Uterus (tissue), 4 donors: ENCODE measurements around the gene ADAMTSL4. TPM values are rescaled to one million over a fixed set of nuclear protein-coding genes. Genes with fewer than 3 reads are reported as not detected.

Source experiments
- DNase-seq, 2 donors: peaks; one replicate each; pipeline ENCODE4 v3.0.0-alpha.2; 2019 to 2020
- H3K27ac ChIP-seq, 2 donors: fragments of 200-600 bp; sonication (generic); 1 replicate in 1 of 2; 2 replicates in 1 of 2; pipeline ENCODE4 v1.5.1; 2016 to 2018
- H3K27me3 ChIP-seq, 2 donors: fragments of 200-600 bp; sonication (generic); one replicate each; pipeline ENCODE4 v1.5.1; 2018 to 2019; ENCODE audit warnings: control low read depth in 1 of 2
- H3K36me3 ChIP-seq, 2 donors: fragments of 200-600 bp; sonication (generic); one replicate each; pipeline ENCODE4 v1.5.1; 2019; ENCODE audit warnings: control low read depth in 1 of 2
- H3K4me1 ChIP-seq, 2 donors: fragments of 200-600 bp; sonication (generic); one replicate each; pipeline ENCODE4 v1.5.1; 2018 to 2019; ENCODE audit warnings: control low read depth in 1 of 2
- H3K4me3 ChIP-seq, 2 donors: fragments of 200-600 bp; sonication (generic); 1 replicate in 1 of 2; 2 replicates in 1 of 2; pipeline ENCODE4 v1.5.1; 2018 to 2019; ENCODE audit warnings: mild to moderate bottlenecking in 1 of 2
- H3K9me3 ChIP-seq, 2 donors: fragments of 200-600 bp; sonication (generic); one replicate each; pipeline ENCODE4 v1.5.1; 2019; ENCODE audit warnings: control low read depth in 1 of 2
- CTCF ChIP-seq, 4 experiments: fragments of 200-600 bp in 2 of 4; fragments of 450-650 bp in 2 of 4; sonication (generic) in 2 of 4; IDR thresholded peaks; one replicate each; pipeline ENCODE4 v1.5.1; 2016 to 2019; ENCODE audit warnings: antibody characterized with exemption in 4 of 4, mild to moderate bottlenecking in 2 of 4, moderate library complexity in 1 of 4
- POLR2A ChIP-seq, 2 donors: fragments of 450-650 bp; IDR thresholded peaks; one replicate each; pipeline ENCODE4 v1.6.1; 2016; ENCODE audit warnings: antibody characterized with exemption in 2 of 2, mild to moderate bottlenecking in 1 of 2, moderate library complexity in 1 of 2
- intact Hi-C: fragments of 100-400 bp; cut with DNase I; formaldehyde crosslinking; loops from one replicate; pipeline ENCODE4 v1.15.1; 2023; ENCODE audit warnings: low total_unique reads
- total RNA-seq, 4 donors: library from RNA; depleted of rRNA in 3 of 4; stranded (reverse); fragments of >200 nt in 3 of 4; gene quantifications; one replicate each; pipeline versions ENCODE4 v1.1.0 to v1.2.4, GENCODE V29; 2014 to 2023
- donor health status: DM: yes; HTN: yes; CAD: no.

The ADAMTSL4 gene
- total RNA-seq, 4 donors from 2014 or later = 15.9 to 133 (median 35.4) TPM

GRCh38 chr1:150511551-150511950 is 37.7 kb upstream of the ADAMTSL4 start:
- DNase-seq = no peak
- Histone ChIP-seq H3K27me3 (no peaks in the 10 kb centered on the region), H3K9me3 (no peaks in the 10 kb centered on the region), H3K27ac (no peak overlapping the region), H3K4me1 (no peaks in the 10 kb centered on the region), H3K36me3 (no peaks in the 10 kb centered on the region), H3K4me3 (no peak overlapping the region)
- intact Hi-C loops = no loop called here
- TF ChIP-seq POLR2A (IDR thresholded peaks at IDR 0.05) = no peak
- no peak for TF ChIP-seq CTCF (IDR thresholded peaks at IDR 0.05)

GRCh38 chr1:150511985-150512660 is 37.1 kb upstream of the ADAMTSL4 start:
- Histone ChIP-seq H3K4me3 (no peak overlapping the region), H3K27me3 (no peaks in the 10 kb centered on the region), H3K27ac (no peak overlapping the region), H3K36me3 (no peaks in the 10 kb centered on the region), H3K9me3 (no peaks in the 10 kb centered on the region), H3K4me1 (no peaks in the 10 kb centered on the region)
- DNase-seq = no peak
- intact Hi-C loops = no loop called here
- TF ChIP-seq POLR2A (IDR thresholded peaks at IDR 0.05) = no peak
- TF ChIP-seq CTCF (IDR thresholded peaks at IDR 0.05) = no peak

GRCh38 chr1:150512846-150513245 is 36.4 kb upstream of the ADAMTSL4 start:
- H3K9me3 ChIP-seq = no peaks in the 10 kb centered on the region
- H3K4me1 ChIP-seq = no peaks in the 10 kb centered on the region
- DNase-seq = no peak
- no peaks in the 10 kb centered on the region for H3K27me3 ChIP-seq
- no peak overlapping the region for H3K27ac ChIP-seq
- TF ChIP-seq POLR2A (IDR thresholded peaks at IDR 0.05) = no peak
- TF ChIP-seq CTCF (IDR thresholded peaks at IDR 0.05) = no peak
- no peak overlapping the region for H3K4me3 ChIP-seq
- intact Hi-C loops = no loop called here
- no peaks in the 10 kb centered on the region for H3K36me3 ChIP-seq

- no peaks in the 10 kb centered on the region for H3K36me3 ChIP-seq
- intact Hi-C loops = no loop called here
- no peaks in the 10 kb centered on the region for H3K4me1 ChIP-seq
- no peaks in the 10 kb centered on the region for H3K9me3 ChIP-seq
- DNase-seq = no peak
- no peak overlapping the region for H3K27ac ChIP-seq
- H3K27me3 ChIP-seq = no peaks in the 10 kb centered on the region
- no peak overlapping the region for H3K4me3 ChIP-seq
- TF ChIP-seq POLR2A (IDR thresholded peaks at IDR 0.05) (no peak), CTCF (IDR thresholded peaks at IDR 0.05) (no peak)
Observed at GRCh38 chr1:150513351-150513791, 35.8 kb upstream of the ADAMTSL4 start.

- no peaks in the 10 kb centered on the region for H3K4me1 ChIP-seq
- no peak for DNase-seq
- H3K36me3 ChIP-seq = no peaks in the 10 kb centered on the region
- TF ChIP-seq CTCF (IDR thresholded peaks at IDR 0.05) = no peak
- TF ChIP-seq POLR2A (IDR thresholded peaks at IDR 0.05) = no peak
- no peaks in the 10 kb centered on the region for H3K27me3 ChIP-seq
- no peaks in the 10 kb centered on the region for H3K9me3 ChIP-seq
- H3K27ac ChIP-seq = no peak overlapping the region
- no peak overlapping the region for H3K4me3 ChIP-seq
- intact Hi-C loops = no loop called here
Observed at GRCh38 chr1:150514260-150514659, 34.9 kb upstream of the ADAMTSL4 start.
